ENCODE data around the gene DDX27. TPM values are rescaled to one million over a fixed set of nuclear protein-coding genes. Genes with fewer than 3 reads are reported as not detected.
A peak's percentile ranks its signal among the peaks of the same experiment; 100 is the strongest.

DDX27 gene
- total RNA-seq, 1 donor from 2014 or later, result 14.6 TPM

DNA sequence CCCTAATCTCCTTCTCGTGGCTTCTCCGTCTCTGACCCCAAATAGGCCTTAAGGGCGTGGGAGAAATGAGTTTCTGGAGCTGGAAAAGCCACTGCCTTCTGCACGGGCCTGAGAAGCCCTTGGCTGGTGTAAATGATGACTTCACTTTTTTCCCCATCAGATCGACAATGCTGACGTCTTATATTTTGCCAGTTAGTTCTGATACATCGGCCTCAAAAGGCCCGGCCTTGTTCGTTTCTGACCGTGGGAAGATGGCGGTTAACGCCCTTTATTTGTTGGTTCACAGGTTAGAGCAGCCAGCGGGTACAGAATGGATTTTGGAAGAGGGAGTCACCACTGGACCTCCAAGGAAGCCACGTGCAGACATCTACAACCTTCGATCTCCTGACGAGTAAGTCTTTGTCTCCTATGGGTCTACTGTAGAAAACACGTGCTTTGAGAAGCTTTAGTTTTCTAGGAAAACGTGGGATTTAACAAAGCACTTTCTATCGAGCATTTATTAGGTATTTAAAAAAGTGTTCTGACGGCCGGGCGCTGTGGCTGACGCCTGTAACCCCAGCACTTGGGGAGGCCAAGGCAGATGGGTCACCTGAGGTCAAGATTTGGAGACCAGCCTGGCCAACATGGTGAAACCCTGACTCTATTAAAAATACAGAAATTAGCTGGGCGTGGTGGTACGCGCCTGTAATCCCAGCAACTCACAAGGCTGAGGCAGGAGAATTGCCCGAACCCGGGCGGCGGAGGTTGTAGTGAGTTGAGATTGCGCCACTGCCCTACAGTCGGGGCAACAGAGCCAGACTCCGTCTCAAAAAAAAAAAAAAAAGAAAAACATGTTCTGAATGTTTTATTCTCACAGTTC lies 59.8 kb downstream of the DDX27 start:
- Histone ChIP-seq H3K27ac (replicated peaks) (peak overlapping the region; percentile 98), H3K4me1 (peaks cover 87% of the 10 kb centered on the region), H3K36me3 (peaks cover 61% of the 10 kb centered on the region), H3K4me3 (peak overlapping the region; percentile 84), H3K9me3 (replicated peaks) (peaks cover 28% of the 10 kb centered on the region), H3K27me3 (ENCODE audit: low read depth) (no peaks in the 10 kb centered on the region)
- intact Hi-C loops (cut with micrococcal nuclease), result no loop called here
- no peak for DNase-seq
- TF ChIP-seq CTCF (IDR thresholded peaks at IDR 0.05; ENCODE audit: borderline replicate concordance), result no peak

DNA sequence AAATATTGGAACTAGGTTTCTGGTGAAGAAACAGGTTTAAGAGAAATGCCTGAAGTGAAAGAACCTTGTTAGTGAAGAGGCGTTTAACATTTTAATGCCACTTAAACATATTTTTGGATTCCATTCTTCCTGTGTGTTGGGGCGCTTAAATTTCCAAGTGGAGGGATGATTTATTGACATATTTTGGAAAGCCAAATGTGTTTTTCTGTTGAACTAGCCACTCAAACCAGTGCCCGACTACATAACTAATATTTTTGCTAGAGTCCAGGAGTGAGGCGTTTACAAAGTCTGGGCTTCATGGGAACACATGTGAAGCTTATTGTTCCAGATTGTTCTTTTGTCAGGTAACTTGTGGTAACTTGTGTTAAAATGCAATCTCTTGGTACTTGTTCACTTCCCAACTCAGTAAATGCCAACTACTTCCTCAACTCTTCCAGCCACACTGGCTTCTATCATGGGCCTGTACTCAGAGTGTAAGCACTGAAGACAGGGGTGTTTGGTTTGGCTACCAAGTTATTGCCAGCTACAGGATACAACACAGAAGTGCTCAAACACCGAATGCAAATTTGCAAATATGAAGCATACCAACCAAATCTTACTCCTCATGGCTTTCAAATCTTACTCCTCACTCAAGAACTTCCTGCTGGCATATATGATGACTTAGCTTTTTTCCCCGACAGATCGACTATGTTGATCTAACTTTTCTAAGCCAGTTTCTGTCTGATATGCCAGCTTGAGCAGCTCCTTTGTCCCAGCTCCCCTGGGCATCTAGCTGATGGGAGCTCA lies 60.7 kb downstream of the DDX27 start:
- TF ChIP-seq CTCF (IDR thresholded peaks at IDR 0.05; ENCODE audit: borderline replicate concordance), result no peak
- Histone ChIP-seq H3K4me1 (peaks cover 87% of the 10 kb centered on the region), H3K9me3 (replicated peaks) (peaks cover 36% of the 10 kb centered on the region), H3K36me3 (peaks cover 63% of the 10 kb centered on the region), H3K27ac (replicated peaks) (peak overlapping the region; percentile 98), H3K4me3 (peak overlapping the region; percentile 84), H3K27me3 (ENCODE audit: low read depth) (no peaks in the 10 kb centered on the region)
- DNase-seq, result no peak
- intact Hi-C loops (cut with micrococcal nuclease), result no loop called here

DNA sequence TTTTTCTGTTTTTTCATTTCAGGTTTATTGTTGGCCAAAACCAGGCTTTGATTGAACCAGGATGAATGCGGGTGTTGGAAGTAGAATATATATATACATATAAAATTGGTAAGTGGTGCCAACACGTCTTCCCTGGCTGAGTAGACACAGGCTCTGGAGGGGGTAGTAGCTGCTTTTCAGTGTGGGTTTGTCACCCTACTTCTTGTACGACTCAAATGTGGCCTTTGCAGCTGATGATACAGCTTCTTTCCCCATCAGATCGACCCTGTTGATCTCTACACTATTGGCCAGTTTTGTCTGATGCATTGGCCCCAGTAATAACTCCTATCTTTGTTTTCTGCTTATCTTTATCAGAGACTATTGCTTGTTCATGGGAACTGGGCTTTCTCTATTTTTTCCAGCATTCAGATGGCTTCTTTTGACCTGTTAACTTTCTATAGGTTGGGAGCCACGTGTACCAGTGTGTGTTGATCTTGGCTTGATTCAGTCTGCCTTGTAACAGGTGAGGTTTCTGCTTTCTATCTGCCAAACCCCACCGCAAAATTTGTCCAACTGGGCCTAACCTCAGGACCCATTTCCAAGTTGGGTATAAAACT lies 61.3 kb downstream of the DDX27 start:
- peak overlapping the region; percentile 84 for H3K4me3 ChIP-seq
- peaks cover 81% of the 10 kb centered on the region for H3K4me1 ChIP-seq
- DNase-seq, result no peak
- no peaks in the 10 kb centered on the region for H3K27me3 ChIP-seq (ENCODE audit: low read depth)
- TF ChIP-seq CTCF (IDR thresholded peaks at IDR 0.05; ENCODE audit: borderline replicate concordance), result no peak
- H3K36me3 ChIP-seq, result peaks cover 66% of the 10 kb centered on the region
- H3K27ac ChIP-seq (replicated peaks), result peak overlapping the region; percentile 28
- intact Hi-C loops (cut with micrococcal nuclease), result no loop called here
- peaks cover 43% of the 10 kb centered on the region for H3K9me3 ChIP-seq (replicated peaks)

DNA sequence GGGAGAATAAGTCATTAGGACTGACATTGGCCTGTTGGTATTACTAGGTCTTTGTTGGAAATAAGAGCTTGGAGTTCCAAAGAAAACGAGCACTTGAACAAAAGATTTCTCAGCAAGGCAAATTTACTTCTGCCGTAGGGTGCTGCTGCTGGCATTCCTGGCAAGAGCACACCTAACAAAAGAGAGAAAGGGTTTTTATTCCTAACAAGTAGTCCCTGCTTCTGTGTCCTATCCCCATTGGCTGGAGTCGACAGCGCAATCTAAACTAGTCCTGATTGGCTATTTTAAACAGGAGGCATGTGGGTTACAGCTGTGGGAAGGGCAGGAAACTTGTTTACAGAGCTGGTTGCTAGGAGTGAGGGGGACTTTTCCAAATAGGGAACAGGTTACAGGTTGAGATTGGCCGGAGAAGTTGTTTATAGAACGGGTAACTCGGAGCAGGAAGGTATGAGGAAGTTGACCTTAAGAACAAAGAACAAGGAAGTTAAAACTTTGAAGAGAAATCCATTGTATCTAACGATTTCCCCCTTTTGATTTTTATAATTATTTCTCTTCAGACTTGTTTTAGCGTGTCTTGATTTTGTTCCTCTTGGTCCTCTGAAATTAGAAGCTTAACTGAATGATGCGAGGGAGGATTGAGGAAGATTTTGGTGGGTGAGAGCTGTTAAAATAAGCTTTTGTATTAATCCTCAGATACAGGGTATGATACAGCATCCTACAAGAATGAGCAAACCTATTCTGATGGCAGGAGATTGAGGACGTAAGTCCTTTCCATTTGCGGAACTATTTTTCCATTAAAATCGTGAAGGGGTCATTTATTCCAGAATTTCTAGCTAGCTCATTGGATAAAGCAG lies 62.1 kb downstream of the DDX27 start:
- peaks cover 72% of the 10 kb centered on the region for H3K36me3 ChIP-seq
- no peak for DNase-seq
- no peaks in the 10 kb centered on the region for H3K27me3 ChIP-seq (ENCODE audit: low read depth)
- peaks cover 50% of the 10 kb centered on the region for H3K9me3 ChIP-seq (replicated peaks)
- intact Hi-C loops (cut with micrococcal nuclease), result no loop called here
- H3K4me1 ChIP-seq, result peaks cover 74% of the 10 kb centered on the region
- H3K4me3 ChIP-seq, result peak overlapping the region; percentile 84
- no peak for TF ChIP-seq CTCF (IDR thresholded peaks at IDR 0.05; ENCODE audit: borderline replicate concordance)
- peak overlapping the region; percentile 28 for H3K27ac ChIP-seq (replicated peaks)
